Ammon's horn (tissue), 1 donor: ENCODE results near the gene C12orf54.
"Not testable (repeated sequence)": the region's sequence is repeated elsewhere in the genome, so short reads cannot be mapped to it uniquely, and the experiment has no call there.

Experiments
- DNase-seq: peaks from one replicate; pipeline ENCODE4 v3.0.0-alpha.2; 2016; ENCODE audit warnings: low spot score

Gene C12orf54

DNA sequence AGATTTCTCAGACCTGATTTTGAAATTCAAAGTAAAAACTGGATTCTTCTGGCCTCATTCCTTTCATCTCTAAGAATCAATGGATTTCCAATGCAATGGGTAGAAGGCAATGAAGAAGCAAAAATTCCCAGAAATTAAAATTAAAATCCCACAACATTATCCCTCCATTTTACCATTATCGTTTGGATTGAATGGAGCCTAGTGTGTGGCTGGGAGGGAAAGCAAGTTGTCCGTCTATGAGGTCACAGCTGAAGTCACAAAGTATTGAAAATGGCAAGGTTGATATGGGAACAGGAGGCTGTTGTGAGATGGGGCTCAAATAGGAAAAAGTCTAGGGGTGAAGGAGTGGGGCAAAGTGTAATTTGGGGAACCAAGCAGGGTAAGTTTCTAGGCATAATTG lies at the start of gene C12orf54:
Gene C12orf54, plus strand, starts transcription at position 301 of the 400 bp plus-strand sequence. CDS start 799 bp downstream, outside the sequence.
- no peak for DNase-seq

DNA sequence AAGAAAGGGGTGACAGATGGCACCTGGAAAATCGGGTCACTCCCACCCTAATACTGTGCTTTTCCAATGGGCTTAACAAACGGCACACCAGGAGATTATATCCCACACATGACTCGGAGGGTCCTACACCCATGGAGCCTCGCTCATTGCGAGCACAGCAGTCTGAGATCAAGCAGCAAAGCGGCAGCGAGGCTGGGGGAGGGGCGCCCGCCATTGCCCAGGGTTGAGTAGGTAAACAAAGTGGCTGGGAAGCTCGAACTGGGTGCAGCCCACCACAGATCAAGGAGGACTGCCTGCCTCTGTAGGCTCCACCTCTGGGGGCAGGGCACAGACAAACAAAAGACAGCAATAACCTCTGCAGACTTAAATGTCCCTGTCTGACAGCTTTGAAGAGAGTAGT lies 48.3 kb upstream of the C12orf54 start:
- DNase-seq = not testable (repeated sequence)

DNA sequence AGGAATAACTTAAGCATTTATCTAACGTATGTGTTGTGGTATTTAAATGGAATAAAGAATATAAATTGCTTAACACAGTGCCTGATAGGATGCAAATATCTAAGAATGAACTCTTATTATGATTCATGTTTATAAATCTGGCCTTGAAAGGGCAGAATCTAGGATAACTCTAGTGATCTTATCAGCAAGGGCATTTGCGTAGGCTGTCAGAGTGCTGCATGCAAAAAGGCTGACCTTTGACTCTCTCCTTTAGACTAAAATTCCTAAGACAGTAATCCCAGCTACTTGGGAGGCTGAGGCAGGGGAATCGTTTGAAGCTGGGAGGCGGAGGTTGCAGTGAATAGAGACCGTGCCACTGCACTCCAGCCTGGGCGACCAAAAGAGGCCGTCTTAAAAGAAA lies 41.2 kb upstream of the C12orf54 start:
- no peak for DNase-seq

DNA sequence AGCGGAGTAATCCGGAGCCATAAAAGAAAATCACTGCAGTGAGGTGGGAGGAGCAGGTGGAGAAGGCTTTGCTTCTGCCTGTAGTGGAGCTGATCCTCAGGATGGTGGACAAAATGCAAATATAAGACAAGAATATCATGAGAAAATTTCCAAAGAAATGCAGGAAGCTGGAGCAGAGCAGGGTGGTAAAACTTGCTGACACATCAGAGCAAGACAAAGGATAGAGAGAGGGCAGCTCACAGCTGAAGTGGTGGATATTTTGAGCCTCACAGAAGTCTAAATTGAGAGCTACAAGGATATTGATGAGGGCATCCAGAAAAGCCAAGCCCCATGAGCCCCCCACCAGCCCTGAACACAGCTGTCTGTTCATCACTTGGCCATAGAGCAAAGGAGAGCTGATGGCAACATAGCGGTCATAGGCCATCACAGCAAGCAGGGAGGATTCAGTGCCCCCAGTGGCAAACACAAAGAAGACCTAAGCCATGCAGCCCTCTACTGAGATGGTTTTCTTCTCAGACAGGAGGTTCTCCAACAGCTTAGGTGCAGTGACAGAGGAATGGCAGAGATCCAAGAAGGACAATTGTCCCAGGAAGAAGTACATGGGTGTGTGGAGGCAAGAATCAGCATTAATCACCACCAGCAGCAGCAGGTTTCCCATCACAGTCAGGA lies 40.0 kb upstream of the C12orf54 start:
- DNase-seq = no peak

DNA sequence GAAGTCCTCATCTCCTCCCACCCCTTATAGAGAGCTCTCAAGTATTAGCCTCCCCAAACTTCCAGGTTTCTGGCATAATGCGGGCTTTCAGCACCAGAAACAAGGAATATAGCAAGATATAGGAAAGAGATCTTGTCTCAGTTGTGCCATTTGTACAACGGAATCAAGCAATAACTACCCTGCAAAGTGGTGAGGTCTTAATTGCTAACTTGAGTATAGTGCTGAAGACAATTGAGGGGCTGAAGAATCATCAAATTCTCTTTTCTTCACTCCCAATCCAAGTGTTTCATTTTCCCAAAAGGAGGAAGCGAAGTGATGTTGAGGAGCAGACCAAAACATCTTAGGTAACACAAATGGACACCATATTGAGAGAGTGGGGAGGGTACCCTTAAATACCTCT lies 36.8 kb upstream of the C12orf54 start:
- no peak for DNase-seq

DNA sequence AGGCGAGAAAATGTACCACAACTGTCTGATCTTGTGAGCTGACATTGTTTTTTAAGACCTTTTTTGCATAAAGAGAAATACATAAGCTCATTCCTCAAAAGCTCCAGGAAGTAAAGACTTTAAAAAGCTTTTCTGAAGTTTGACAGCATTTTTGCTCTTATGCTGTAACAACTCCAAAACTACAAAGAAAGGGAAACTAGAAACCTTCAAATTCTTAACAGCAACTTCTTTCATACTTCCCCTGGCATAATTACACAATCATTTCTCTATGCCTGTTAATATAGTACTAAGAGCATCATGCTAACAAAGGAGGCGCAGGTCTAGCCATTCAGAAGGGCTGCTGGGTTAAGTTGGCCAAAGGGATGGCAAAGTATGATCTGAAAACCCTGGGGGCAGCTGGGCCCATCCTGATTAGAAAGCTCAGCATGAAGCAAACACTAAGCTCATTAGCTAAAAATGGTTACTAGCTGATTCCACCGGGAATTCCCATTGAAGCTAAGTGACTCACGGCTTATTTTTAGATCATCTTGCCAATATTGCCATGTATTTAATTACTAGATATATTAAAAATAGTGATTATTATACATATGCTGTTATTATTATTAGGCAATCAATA lies 36.0 kb upstream of the C12orf54 start:
- no peak for DNase-seq

DNA sequence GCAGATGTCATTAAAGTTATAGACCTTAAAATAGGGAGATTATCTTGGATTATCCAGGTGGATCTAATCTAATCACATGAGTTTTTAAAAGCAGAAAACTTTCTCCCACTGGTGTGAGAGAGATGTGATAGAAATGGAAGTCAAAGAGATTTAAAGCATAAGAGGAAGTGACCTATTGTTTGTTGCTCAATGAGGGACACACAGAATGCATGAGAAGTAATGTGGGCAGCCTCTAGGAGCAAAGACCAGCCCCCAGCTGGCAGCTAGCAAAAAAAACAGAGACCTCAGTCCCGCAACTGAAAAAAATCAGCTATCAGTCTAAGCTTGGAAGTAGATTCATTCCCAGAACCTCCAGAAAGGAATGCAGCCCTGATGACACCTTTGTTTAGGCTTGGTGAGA lies 34.5 kb upstream of the C12orf54 start:
- DNase-seq = no peak

DNA sequence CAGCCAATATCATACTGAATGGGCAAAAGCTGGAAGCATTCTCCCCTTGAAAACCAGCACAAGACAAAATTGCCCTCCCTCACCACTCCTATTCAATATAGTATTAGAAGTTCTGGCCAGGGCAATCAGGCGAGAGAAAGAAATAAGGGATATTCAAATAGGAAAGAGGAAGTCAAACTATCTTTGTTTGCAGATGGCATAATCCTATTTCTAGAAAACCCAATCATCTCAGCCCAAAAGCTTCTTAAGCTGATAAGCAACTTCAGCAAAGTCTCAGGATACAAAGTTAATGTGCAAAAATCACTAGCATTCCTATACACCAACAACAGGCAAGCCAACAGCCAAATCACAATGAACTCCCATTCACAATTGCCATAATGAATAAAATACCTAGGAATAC lies 30.9 kb upstream of the C12orf54 start:
- DNase-seq = no peak

DNA sequence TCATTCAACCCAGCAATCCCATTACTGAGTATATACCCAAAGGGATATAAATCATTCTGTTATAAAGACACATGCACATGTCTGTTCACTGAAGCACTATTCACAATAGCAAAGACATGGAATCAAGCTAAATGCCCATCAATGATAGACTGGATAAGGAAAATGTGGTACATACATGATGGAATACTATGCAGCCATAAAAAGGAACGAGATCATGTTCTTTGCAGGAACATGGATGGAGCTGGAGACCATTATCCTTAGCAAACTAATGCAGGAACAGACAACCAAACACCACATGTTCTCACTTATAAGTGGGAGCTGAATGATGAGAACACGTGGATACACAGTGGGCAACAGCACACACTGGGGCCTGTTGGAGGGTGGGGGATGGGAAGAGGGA lies 29.3 kb upstream of the C12orf54 start:
- DNase-seq = not testable (repeated sequence)

DNA sequence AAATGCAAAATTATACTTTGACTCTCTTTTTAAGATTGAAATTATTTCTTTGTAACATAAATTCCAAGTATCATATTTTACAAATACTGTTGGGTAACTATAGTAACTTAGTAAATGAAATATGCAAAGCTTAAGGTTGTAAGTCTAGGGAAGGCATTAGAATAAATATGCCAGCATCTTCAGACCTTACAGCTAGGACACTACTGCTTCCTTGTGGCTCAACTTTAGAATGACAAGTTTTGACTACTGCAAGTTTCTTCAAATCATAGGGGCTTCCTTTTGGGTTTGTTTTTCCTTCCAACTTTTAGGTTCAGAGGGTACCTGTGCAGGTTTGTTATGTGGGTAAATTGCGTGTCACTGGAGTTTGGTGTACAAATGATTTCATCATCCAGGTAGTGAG lies 27.6 kb upstream of the C12orf54 start:
- peak; percentile 27 for DNase-seq

DNA sequence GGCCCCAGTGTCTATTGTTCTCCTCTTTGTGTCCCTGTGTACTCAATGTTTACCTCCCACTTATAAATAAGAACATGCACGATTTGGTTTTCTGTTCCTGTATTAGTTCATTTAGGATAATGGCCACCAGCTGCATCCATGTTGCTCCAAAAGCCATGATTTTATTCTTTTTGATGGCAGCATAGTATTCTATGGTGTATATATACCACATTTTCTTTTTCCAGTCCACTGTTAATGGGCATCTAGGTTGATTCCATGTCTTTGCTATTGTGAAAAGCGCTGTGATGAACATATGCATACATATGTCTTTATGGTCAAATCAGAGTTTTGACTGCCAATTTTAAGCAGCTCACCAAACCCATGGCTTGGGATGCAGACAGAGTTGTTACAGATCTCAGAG lies 27.2 kb upstream of the C12orf54 start:
- DNase-seq = no peak

DNA sequence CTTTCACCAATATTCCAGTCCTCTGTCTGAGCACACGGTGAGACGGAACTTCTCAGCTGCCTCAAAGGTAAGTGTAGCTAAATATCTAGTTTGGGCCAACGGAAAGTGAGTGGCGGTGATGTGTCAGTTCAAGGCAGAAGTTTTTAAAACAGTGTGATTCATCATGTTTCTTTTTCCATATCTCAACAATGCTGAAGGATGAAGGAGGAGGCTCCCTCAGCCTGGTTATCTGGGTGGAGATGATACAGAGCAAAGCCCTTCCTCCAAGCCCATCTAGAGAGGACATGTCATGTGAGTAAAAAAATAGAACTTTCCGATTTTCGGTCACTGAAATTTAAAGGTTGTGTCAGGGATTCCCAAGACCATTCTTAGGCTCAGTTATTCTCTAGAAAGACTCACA lies 23.0 kb upstream of the C12orf54 start:
- no peak for DNase-seq

DNA sequence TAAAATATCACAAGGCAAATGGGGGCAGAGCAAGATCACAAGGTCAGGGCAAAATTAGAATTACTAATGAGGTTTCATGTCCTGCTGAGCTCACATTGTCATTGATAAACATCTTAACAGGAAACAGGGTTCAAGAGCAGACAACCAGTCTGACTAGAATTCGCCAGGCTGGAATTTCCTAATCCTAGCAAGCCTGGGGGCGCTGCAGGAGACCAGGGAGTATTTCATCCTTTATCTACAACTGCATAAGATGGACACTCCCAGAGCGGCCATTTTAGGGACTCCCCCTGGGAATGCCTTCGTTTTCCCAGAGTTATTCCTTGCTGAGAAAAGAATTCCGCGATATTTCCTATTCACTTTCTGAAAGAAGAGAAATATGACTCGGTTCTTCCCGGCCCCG lies 13.3 kb upstream of the C12orf54 start:
- not testable (repeated sequence) for DNase-seq

DNA sequence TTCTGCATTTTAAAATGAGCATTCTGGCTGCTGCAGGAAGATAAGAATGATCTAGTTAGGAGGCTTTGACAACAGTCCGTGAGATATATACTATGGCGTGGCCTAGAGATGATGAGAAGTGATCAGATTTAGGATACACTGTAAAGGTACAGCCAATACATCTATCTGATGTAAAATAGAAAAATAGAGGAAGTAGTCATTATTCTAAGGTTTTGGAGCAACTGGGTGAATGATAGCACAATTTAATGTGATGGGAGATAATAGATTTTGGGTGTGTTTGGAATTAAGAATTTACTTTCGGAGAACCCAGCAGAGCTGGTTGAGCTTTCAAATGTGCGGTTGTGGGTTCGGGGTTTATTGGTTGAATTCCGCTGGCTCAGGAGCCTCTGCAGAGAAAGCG lies 10.0 kb upstream of the C12orf54 start, which contains the start of gene ANP32D:
Gene ANP32D, plus strand, starts transcription at position 301 of the 400 bp plus-strand sequence. CDS start 106 bp downstream, outside the sequence.
- DNase-seq = no peak

DNA sequence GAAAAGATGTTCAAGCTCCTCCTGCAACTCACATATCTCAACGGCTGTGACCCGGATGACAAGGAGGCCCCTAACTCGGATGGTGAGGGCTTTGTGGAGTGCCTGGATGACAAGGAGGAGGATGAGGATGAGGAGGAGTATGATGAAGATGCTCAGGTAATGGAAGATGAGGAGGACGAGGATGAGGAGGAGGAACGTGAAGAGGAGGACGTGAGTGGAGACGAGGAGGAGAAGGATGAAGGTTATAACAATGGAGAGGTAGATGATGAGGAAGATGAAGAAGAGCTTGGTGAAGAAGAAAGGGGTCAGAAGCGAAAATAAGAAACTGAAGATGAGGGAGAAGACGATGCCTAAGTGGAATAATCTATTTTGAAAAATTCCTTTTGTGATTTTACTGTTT lies 9.2 kb upstream of the C12orf54 start:
- no peak for DNase-seq

DNA sequence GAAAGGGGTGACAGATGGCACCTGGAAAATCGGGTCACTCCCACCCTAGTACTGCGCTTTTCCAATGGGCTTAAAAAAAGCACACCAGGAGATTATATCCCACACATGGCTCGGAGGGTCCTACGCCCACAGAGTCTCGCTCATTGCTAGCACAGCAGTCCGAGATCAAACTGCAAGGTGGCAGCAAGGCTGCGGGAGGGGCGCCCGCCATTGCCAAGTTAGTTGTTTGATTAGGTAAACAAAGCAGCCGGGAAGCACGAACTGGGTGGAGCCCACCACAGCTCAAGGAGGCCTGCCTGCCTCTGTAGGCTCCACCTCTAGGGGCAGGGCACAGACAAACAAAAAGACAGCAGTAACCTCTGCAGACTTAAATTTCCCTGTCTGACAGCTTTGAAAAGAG lies 7.8 kb upstream of the C12orf54 start:
- not testable (repeated sequence) for DNase-seq

DNA sequence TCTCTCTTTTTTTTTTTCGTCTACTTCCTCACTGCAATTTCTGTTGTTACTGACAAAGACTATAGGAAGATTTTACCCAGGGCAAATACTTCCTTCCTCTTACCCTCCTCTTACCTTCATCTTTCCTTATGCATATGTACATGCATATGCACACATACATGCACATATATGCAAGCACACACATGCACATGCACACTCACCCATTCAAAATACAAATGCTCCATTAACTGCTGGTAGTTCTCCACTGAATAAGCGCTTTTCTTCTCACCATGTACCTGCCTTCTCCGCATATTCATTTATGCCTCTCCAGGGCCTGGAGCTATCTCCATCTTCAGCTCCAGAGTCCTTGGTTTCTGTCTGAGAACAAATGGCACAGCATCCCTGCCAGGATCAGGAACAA lies 632 bp downstream of the C12orf54 start:
- no peak for DNase-seq

DNA sequence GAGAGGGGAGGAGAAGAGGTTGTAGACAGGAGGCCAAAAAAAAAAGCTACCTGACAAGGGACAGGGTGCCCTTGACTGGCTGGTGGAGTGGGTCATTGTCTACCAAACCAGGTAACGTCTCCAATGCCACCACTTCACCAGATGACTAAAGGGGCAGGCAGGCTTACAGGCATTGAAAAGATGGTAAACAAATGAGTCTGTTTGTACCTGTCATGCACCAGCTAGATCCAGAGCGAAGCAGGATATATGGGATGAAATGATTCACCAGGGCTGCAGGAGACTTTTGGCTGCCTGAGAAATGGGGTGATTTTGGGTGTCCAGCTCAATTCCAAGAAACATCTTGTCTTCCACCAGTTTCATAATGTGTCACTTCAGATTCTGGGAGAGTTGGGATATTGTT lies 4.0 kb downstream of the C12orf54 start:
- no peak for DNase-seq

DNA sequence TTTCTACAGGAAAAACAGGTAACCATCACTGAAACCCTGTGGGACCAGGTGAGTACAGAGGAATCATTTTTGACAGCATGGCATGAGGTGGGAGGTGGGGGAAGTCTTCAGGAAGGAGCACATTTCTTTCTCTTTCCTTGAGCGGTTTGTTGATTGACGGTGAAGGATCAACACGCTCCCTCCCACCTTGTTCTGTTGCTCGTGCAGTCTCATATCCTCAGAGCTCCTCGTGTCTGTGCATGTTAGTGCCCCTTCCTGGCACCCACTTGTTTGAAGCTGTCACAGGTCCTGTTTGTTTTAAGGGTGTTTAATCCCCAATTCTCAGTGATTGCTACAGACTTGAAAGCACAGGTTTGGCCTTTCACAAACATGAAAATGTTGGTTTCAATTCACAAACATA lies 4.4 kb downstream of the C12orf54 start:
- DNase-seq = no peak

DNA sequence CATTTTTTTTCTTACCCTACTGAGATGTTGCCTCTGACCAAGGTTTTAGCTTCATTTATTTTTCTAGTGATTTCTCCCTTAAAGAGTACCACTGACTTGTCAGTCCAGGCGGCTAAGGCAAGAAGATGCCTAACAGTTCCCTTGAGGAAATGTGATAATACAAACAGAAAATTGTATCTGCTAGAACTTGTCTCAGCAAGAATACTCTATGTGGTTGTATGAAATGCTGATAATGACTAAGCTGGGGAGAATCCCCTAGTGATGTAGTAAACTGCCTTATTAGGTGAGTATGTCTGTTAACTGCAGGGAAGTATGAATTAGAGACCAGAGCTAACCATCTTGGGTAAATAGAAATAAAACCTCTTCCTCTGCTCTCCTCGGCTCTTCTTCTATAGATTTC lies 6.7 kb downstream of the C12orf54 start:
- no peak for DNase-seq

DNA sequence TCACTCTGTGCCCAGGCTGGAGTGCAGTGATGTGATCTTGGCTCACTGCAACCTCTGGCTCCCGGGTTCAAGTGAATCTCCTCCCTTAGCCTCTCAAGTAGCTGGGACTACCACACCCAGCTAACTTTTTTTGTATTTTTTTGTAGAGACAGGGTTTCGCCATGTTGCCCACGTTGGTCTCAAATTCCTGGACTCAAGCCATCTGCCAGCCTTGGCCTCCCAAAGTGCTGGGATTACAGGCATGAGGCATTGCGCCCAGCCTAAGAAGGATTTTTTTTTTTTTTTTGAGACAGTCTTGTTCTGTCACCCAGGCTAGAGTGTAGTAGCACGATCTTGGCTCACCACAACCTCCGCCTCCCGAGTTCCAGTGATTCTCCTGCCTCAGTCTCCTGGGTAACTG lies 7.2 kb downstream of the C12orf54 start:
- not testable (repeated sequence) for DNase-seq

DNA sequence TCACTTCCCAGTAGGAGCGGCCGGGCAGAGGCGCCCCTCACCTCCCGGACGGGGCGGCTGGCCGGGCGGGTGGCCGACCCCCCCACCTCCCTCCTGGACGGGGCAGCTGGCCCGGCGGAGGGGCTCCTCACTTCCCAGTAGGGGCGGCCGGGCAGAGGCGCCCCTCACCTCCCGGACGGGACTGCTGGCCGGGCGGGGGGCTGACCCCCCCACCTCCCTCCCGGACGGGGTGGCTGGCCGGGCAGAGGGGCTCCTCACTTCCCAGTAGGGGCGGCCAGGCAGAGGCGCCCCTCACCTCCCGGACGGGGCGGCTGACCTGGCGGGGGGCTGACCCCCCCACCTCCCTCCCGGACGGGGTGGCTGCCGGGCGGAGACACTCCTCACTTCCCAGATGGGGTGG lies 18.0 kb downstream of the C12orf54 start:
- DNase-seq = not testable (repeated sequence)

DNA sequence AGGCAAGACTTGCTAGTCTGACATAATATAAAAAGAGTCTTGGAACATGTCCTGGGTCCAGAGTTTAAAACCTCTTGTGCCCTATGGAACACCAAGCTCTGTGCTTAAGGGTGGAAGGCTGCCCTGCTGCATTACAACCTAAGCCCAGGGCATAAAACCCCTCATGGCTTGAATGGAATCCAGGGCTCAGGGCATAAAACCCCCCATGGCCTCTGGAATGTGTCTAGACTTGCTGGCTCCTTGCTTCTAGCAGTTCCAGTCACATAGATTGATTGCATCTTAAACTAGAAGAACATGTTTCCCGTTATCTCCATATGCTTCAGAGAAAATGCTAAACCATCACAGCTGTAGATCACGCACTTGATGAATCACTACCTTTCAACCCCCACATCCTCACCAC lies 24.5 kb downstream of the C12orf54 start:
- not testable (repeated sequence) for DNase-seq

DNA sequence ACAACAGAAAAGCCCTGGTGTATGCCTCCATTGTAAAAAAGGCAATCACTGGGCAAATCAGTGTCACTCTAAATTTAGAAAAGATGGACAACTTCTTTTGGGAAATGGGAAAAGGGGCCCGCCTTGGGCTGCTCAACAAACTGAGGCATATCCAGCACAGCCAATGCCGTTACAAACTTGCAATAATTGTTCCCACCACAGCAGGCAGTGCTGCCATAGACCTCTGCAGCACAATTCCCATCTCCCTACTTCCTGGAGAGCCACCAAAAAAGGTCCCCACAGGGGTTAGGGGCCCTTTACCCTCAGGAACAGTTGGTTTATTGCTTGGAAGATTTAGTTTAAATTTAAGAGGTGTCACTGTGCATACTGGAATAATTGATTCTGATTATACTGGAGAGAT lies 26.7 kb downstream of the C12orf54 start:
- DNase-seq = no peak
